Endothelial cell of umbilical vein (primary cell): Measurements from ENCODE around the gene AGAP3. TPM values are rescaled to one million over a fixed set of nuclear protein-coding genes. Genes with fewer than 3 reads are reported as not detected.

Experiments
- BruUV-seq: library from RNA; stranded (reverse); fragments of 400-500 nt; replicated peaks from 2 replicates; lab custom pipeline; 2021; lab: Mats Ljungman, UMichigan
- CTCF ChIA-PET: fragments of 300-600, 350-600 bp; sonication (Branson Sonifier 250); formaldehyde crosslinking; loops from one replicate; lab custom pipeline; 2021; ENCODE audit warnings: antibody characterized with exemption, inconsistent platforms; lab: Charles Lee
- POLR2A ChIA-PET: fragments of 300-600, 350-600 bp; sonication (Branson Sonifier 250); formaldehyde crosslinking; loops from one replicate; lab custom pipeline; 2021; ENCODE audit warnings: antibody characterized with exemption, inconsistent platforms; lab: Charles Lee
- DNase-seq: peaks from one replicate; pipeline ENCODE4 v3.0.0-alpha.2; 2011; ENCODE audit warnings: low read depth, low spot score
- FAIRE-seq: peaks from 2 replicates; lab custom pipeline; 2011; peaks lifted over from hg19 to GRCh38; lab: Jason Lieb, UNC
- H2AFZ ChIP-seq: 2 replicates; pipeline ENCODE4 v1.6.0; 2012; ENCODE audit warnings: low read depth, low read length, control low read depth, inconsistent platforms
- H3K27ac ChIP-seq: 2 replicates; pipeline ENCODE4 v1.5.1; 2011; ENCODE audit warnings: low read depth, mild to moderate bottlenecking, control low read depth, low read length, moderate library complexity; ENCODE audit not compliant: insufficient read depth
- H3K27me3 ChIP-seq, 2 experiments: 2 replicates each; pipeline versions ENCODE4 v1.6.0 to v1.6.1; 2011; ENCODE audit warnings: low read length in 2 of 2, mixed read lengths in 1 of 2; ENCODE audit not compliant: control insufficient read depth in 2 of 2, insufficient read depth in 2 of 2
- H3K36me3 ChIP-seq, 2 experiments: 2 replicates in 1 of 2; 3 replicates in 1 of 2; pipeline ENCODE4 v1.5.1; 2011; ENCODE audit warnings: low read length in 2 of 2, mild to moderate bottlenecking in 1 of 2, moderate library complexity in 1 of 2; ENCODE audit not compliant: control insufficient read depth in 2 of 2, insufficient read depth in 2 of 2; ENCODE audit errors: extremely low read depth in 1 of 2
- H3K4me1 ChIP-seq: 3 replicates; pipeline ENCODE4 v1.5.1; 2011; ENCODE audit warnings: mild to moderate bottlenecking, low read length; ENCODE audit not compliant: control insufficient read depth, insufficient read depth; ENCODE audit errors: extremely low read depth
- H3K4me2 ChIP-seq: 2 replicates; pipeline ENCODE4 v1.6.1; 2011; ENCODE audit warnings: low read length, control low read depth, mixed read lengths; ENCODE audit not compliant: insufficient read depth
- H3K4me3 ChIP-seq, 3 experiments: fragments of 200-600 bp in 1 of 3; sonication (generic), shearing (Covaris generic) in 1 of 3; replicated peaks in 1 of 3; 2 replicates each; pipeline ENCODE4 v1.5.1; 2011 to 2016; ENCODE audit warnings: control low read depth in 3 of 3, low read length in 3 of 3, mild to moderate bottlenecking in 2 of 3, inconsistent platforms in 1 of 3, low read depth in 1 of 3, moderate library complexity in 1 of 3; ENCODE audit not compliant: insufficient read depth in 1 of 3
- H3K79me2 ChIP-seq: 2 replicates; pipeline ENCODE4 v1.6.0; 2012; ENCODE audit warnings: low read length, inconsistent platforms; ENCODE audit not compliant: control insufficient read depth, insufficient read depth
- H3K9ac ChIP-seq: replicated peaks from 2 replicates; pipeline ENCODE3; 2011; ENCODE audit warnings: low read length, control low read depth; ENCODE audit not compliant: insufficient read depth; ENCODE audit errors: extremely low read depth
- H3K9me1 ChIP-seq: replicated peaks from 3 replicates; pipeline ENCODE4 v1.6.0; 2011; ENCODE audit warnings: mild to moderate bottlenecking, low read length; ENCODE audit not compliant: control insufficient read depth, insufficient read depth; ENCODE audit errors: extremely low read depth
- H3K9me3 ChIP-seq: replicated peaks from 2 replicates; pipeline ENCODE4 v1.5.1; 2012; ENCODE audit warnings: low read length, inconsistent platforms; ENCODE audit not compliant: control insufficient read depth, insufficient read depth
- H4K20me1 ChIP-seq: replicated peaks from 2 replicates; pipeline ENCODE3; 2011; ENCODE audit warnings: mild to moderate bottlenecking, low read length; ENCODE audit not compliant: control insufficient read depth, insufficient read depth; ENCODE audit errors: extremely low read depth
- CTCF ChIP-seq, 2 donors: IDR thresholded peaks; 1 replicate in 1 of 2; 2 replicates in 1 of 2; pipeline ENCODE4 v1.5.1; 2011; ENCODE audit warnings: low read length in 2 of 2, mild to moderate bottlenecking in 2 of 2, moderate library complexity in 2 of 2, control low read depth in 1 of 2, inconsistent platforms in 1 of 2, low read depth in 1 of 2; ENCODE audit not compliant: insufficient read depth in 1 of 2; ENCODE audit errors: extremely low read depth in 1 of 2
- EZH2 ChIP-seq: IDR thresholded peaks from 2 replicates; pipeline ENCODE4 v1.6.1; 2012; ENCODE audit warnings: borderline replicate concordance, low read depth, mild to moderate bottlenecking, moderate library complexity, low read length, inconsistent platforms; ENCODE audit not compliant: severe bottlenecking
- FOS ChIP-seq: IDR thresholded peaks from 2 replicates; pipeline ENCODE4 v1.6.1; 2011; ENCODE audit warnings: mild to moderate bottlenecking, low read length, moderate library complexity, borderline replicate concordance; ENCODE audit not compliant: insufficient read depth
- GATA2 ChIP-seq: IDR thresholded peaks from 2 replicates; pipeline ENCODE4 v1.7.0; 2011; ENCODE audit warnings: low read depth, mild to moderate bottlenecking, moderate library complexity, mixed read lengths, low read length; ENCODE audit not compliant: insufficient read length, insufficient read depth
- JUN ChIP-seq: IDR thresholded peaks from 2 replicates; pipeline ENCODE4 v1.6.1; 2011; ENCODE audit warnings: borderline replicate concordance, low read depth; ENCODE audit not compliant: insufficient read length, insufficient read depth
- MAX ChIP-seq: IDR thresholded peaks from 2 replicates; pipeline ENCODE4 v1.6.1; 2011; ENCODE audit not compliant: insufficient read depth, insufficient read length
- MYC ChIP-seq: IDR thresholded peaks from one replicate; pipeline ENCODE4 v1.6.1; 2011; ENCODE audit warnings: mild to moderate bottlenecking, low read depth, low read length
- POLR2A ChIP-seq: IDR thresholded peaks from 2 replicates; pipeline ENCODE4 v1.6.1; 2012; ENCODE audit warnings: low read depth, mild to moderate bottlenecking, control low read depth, low read length
- POLR2AphosphoS5 ChIP-seq: IDR thresholded peaks from 2 replicates; pipeline ENCODE4 v1.6.1; 2012; ENCODE audit warnings: low read depth, mild to moderate bottlenecking, control low read depth, low read length, moderate library complexity; ENCODE audit not compliant: insufficient read depth
- dilution Hi-C: fragments of 300-500 bp; cut with MboI; formaldehyde crosslinking; loops from one replicate; pipeline ENCODE4 v1.15.0; 2019; ENCODE audit warnings: low sequenced_read_pairs; ENCODE audit not compliant: extremely low pct_ligation_motif_present
- intact Hi-C: fragments of 100-400 bp; cut with micrococcal nuclease; formaldehyde crosslinking; loops from one replicate; pipeline ENCODE4 v1.10.0; 2022
- polyA plus RNA-seq, 4 experiments: library from polyadenylated mRNA; depleted of rRNA in 3 of 4; stranded (reverse) in 3 of 4; unstranded in 1 of 4; fragments of >200 nt; gene quantifications; 2 replicates each; pipeline versions ENCODE4 v1.2.1 to v1.2.3, GENCODE V29; 2011 to 2012; ENCODE audit warnings: missing spikeins in 1 of 4
- total RNA-seq: library from RNA; stranded (reverse); gene quantifications from 2 replicates; pipeline ENCODE4 v1.2.3, GENCODE V29; 2021

The AGAP3 gene
- total and polyA plus RNA-seq, 2 donors (not counting 3 experiments of a cell fraction or from before 2014, with no cell fraction given) = 171 to 174 TPM

GRCh38 chr7:151083071-151083823 lies 3.0 kb upstream of the AGAP3 start, which contains the start of gene TMUB1:
TMUB1 (minus strand) TSS chr7:151083493; CDS start chr7:151082563, 930 bp downstream.
- CTCF ChIA-PET = interaction anchor here (0.6 to 1.0 kb wide), 2 partner anchors 40 to 271 kb away, joined by 3 read pairs; no protein-coding TSS in a partner anchor
- dilution Hi-C loops (no loop called here), intact Hi-C loops (no loop called here)
- POLR2A ChIA-PET = interaction anchor here (0.6 kb wide), 1 partner anchor 52 kb away, joined by 4 read pairs; no protein-coding TSS in a partner anchor
- Histone ChIP-seq H3K9ac (peak within 1 kb of the TSS; percentile 35), H4K20me1 (no peaks in the 10 kb centered on the region), H3K27ac (peak within 1 kb of the TSS; percentile 45), H3K4me2 (peak within 1 kb of the TSS; percentile 71), H3K9me1 (no peaks in the 10 kb centered on the region), H3K4me3 (peak within 1 kb of the TSS; percentile 48 to 76 (median 62)), H3K27me3 (no peaks in the 10 kb centered on the region), H3K9me3 (no peaks in the 10 kb centered on the region), H3K36me3 (no peaks in the 10 kb centered on the region), H3K4me1 (peaks cover 48% of the 10 kb centered on the region), H2AFZ (peak within 1 kb of the TSS; percentile 85), H3K79me2 (peaks cover 43% of the 10 kb centered on the region)
- DNase-seq = peak; percentile 63
- FAIRE-seq = peak; percentile 42
- TF ChIP-seq POLR2A = peak; percentile 27
- TF ChIP-seq POLR2AphosphoS5 = peak; percentile 45
- no peak for TF ChIP-seq FOS
- TF ChIP-seq MYC = no peak
- BruUV-seq = no TSS peak

DNA sequence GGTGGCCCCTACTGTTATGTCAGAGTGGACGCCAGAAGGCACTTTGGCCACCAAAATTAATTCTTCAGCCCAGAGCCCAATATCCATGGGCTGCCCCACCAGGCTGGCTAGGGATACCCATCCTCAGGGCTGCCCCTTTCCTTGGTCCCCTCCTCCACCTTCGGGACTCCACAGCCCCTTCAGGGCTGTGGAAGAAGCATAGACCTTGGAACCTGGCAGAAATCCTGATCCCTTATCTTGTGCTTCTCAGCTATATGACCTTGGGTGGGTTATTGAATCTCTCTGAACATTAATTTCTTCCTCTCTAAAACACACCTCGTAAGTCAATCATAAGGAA lies 2.5 kb upstream of the AGAP3 start:
- CTCF ChIA-PET = no interaction called here

More for the DNA sequence above, 2.5 kb upstream of the AGAP3 start:
- H4K20me1 ChIP-seq = no peaks in the 10 kb centered on the region
- H3K79me2 ChIP-seq = peaks cover 48% of the 10 kb centered on the region
- H3K4me2 ChIP-seq = peak overlapping the region; percentile 71
- H3K36me3 ChIP-seq = no peaks in the 10 kb centered on the region
- no peak for DNase-seq
- intact Hi-C loops (no loop called here), dilution Hi-C loops (no loop called here)
- no peaks in the 10 kb centered on the region for H3K27me3 ChIP-seq
- peak overlapping the region; percentile 85 for H2AFZ ChIP-seq
- no peaks in the 10 kb centered on the region for H3K9me3 ChIP-seq
- peaks cover 51% of the 10 kb centered on the region for H3K4me1 ChIP-seq
- peak overlapping the region; percentile 48 to 76 (median 62) for H3K4me3 ChIP-seq
- H3K27ac ChIP-seq = no peak overlapping the region
- no peaks in the 10 kb centered on the region for H3K9me1 ChIP-seq
- TF ChIP-seq FOS (no peak), MAX (no peak), EZH2 (no peak), GATA2 (no peak), JUN (no peak), POLR2AphosphoS5 (no peak), CTCF (IDR thresholded peaks at IDR 0.05; ENCODE audit: extremely low read depth in 1 of 2, insufficient read depth in 1 of 2, low read depth in 1 of 2, low read length in 2 of 2) (no peak), MYC (no peak), POLR2A (no peak)
- BruUV-seq = no TSS peak
- no peak for FAIRE-seq
- H3K9ac ChIP-seq = peak overlapping the region; percentile 17
- POLR2A ChIA-PET = no interaction called here
